ENCODE data around the gene ELOA2. TPM values are rescaled to one million over a fixed set of nuclear protein-coding genes. Genes with fewer than 3 reads are reported as not detected.

The ELOA2 gene, protein sequence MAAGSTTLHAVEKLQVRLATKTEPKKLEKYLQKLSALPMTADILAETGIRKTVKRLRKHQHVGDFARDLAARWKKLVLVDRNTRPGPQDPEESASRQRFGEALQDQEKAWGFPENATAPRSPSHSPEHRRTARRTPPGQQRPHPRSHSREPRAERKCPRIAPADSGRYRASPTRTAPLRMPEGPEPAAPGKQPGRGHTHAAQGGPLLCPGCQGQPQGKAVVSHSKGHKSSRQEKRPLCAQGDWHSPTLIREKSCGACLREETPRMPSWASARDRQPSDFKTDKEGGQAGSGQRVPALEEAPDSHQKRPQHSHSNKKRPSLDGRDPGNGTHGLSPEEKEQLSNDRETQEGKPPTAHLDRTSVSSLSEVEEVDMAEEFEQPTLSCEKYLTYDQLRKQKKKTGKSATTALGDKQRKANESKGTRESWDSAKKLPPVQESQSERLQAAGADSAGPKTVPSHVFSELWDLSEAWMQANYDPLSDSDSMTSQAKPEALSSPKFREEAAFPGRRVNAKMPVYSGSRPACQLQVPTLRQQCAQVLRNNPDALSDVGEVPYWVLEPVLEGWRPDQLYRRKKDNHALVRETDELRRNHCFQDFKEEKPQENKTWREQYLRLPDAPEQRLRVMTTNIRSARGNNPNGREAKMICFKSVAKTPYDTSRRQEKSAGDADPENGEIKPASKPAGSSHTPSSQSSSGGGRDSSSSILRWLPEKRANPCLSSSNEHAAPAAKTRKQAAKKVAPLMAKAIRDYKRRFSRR
- not detected in 5 replicates for total RNA-seq (2022; extraction: Qiagen RNA extraction)

DNA sequence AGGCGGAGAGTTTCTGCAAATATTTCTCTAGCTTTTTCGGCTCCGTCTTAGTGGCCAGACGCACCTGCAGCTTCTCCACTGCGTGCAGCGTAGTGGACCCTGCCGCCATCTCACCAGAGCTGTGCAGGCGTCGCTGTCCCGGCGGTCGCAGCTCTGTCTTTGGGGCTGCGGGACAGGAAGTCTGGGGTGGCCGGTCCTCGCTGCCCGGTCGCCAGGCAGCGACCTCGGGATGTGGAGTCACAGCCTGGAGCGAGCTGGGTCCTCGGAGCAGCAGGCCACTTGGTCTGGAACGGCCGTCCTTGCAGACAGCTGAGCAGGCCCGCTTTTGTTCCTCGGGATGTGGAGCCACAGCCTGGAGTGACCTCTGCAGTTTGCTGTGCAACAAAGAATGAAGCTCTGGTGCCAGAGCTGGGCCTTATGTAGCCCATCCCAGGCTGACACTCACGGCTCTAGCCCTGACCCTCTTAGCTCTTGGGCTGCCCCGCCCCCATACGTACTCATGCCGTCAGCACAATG, at the start of gene ELOA2:
Gene ELOA2 (minus strand): TSS at position 466 of the 516 bp plus-strand sequence. CDS start 357 bp downstream, at position 109.

Other genes starting within 250 kb of the ELOA2 start
- 7.6 to 9.9 TPM (median 7.9 TPM) in 5 replicates for gene PIAS2, start 118.1 kb downstream of the ELOA2 start, total RNA-seq (2022; extraction: Qiagen RNA extraction)
- 1.3 to 2.4 TPM (median 1.8 TPM) in 5 replicates for gene KATNAL2, start 118.0 kb downstream of the ELOA2 start, total RNA-seq (2022; extraction: Qiagen RNA extraction)
- gene HDHD2, start 114.9 kb upstream of the ELOA2 start, total RNA-seq (2022; extraction: Qiagen RNA extraction), result 8.8 to 9.5 TPM (median 9.4 TPM) in 5 replicates
- gene IER3IP1, start 140.7 kb upstream of the ELOA2 start, total RNA-seq (2022; extraction: Qiagen RNA extraction), result 15.0 to 27.9 TPM (median 17.2 TPM) in 5 replicates
- not detected in 5 replicates for gene SKOR2, start 216.0 kb upstream of the ELOA2 start, total RNA-seq (2022; extraction: Qiagen RNA extraction)